Gastrocnemius medialis (tissue), 4 donors: ENCODE data around the gene CDS2.

ENCODE experiments used
- POLR2A ChIP-seq, 2 donors: fragments of 450-650 bp; IDR thresholded peaks; one replicate each; pipeline ENCODE4 v1.6.1; 2017; ENCODE audit warnings: antibody characterized with exemption in 2 of 2, mild to moderate bottlenecking in 2 of 2, moderate library complexity in 2 of 2
- TF ChIP-seq, protein P1 (sequence below), 5 experiments: fragments of 450-650 bp in 3 of 5; fragments of 200-600 bp in 2 of 5; sonication (generic) in 2 of 5; IDR thresholded peaks in 4 of 5; conservative IDR thresholded peaks in 1 of 5; 1 replicate in 4 of 5; 2 replicates in 1 of 5; pipeline ENCODE4 v1.5.1; 2016 to 2019; ENCODE audit warnings: antibody characterized with exemption in 5 of 5, mild to moderate bottlenecking in 3 of 5, moderate library complexity in 3 of 5

DNA sequence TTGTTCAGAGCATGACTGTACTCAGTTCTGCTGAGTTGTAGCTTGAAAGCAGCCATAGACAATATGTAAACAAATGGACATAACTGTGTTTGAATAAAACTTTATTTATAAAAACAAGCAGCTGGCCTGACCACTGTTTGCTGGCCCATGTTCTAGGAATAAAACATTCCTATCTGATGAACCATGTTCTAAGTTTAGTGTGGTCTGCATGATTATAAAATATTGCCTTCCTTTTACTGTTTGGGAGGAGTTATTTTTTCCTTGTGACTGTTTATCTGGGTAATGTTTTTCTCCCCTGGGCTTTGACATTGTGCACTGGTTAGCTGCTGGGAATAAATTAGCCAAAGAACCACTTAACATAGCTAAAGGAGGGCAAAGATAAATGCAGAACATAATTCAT is 55.1 kb downstream of the CDS2 start:
- TF ChIP-seq POLR2A (IDR thresholded peaks at IDR 0.05) = no peak
- TF ChIP-seq, protein P1, sequence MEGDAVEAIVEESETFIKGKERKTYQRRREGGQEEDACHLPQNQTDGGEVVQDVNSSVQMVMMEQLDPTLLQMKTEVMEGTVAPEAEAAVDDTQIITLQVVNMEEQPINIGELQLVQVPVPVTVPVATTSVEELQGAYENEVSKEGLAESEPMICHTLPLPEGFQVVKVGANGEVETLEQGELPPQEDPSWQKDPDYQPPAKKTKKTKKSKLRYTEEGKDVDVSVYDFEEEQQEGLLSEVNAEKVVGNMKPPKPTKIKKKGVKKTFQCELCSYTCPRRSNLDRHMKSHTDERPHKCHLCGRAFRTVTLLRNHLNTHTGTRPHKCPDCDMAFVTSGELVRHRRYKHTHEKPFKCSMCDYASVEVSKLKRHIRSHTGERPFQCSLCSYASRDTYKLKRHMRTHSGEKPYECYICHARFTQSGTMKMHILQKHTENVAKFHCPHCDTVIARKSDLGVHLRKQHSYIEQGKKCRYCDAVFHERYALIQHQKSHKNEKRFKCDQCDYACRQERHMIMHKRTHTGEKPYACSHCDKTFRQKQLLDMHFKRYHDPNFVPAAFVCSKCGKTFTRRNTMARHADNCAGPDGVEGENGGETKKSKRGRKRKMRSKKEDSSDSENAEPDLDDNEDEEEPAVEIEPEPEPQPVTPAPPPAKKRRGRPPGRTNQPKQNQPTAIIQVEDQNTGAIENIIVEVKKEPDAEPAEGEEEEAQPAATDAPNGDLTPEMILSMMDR (IDR thresholded peaks at IDR 0.05 in 4 of 5, conservative IDR thresholded peaks at IDR 0.05 in 1 of 5) = no peak
